GM18502 (cell line): ENCODE measurements around the gene GZF1.
A peak's percentile ranks its signal among the peaks of the same experiment; 100 is the strongest.

ENCODE experiments used
- ATAC-seq: cut with Tn5 transposase; IDR thresholded peaks from one replicate; pipeline ENCODE4 v1.9.1; 2021; ENCODE audit warnings: mild to moderate bottlenecking; ENCODE audit not compliant: unreplicated experiment, poor library complexity

GZF1 gene

GRCh38 chr20:23361476-23362391, at the start of gene GZF1:
TSS of gene GZF1 (plus strand) at chr20:23362182. CDS start at chr20:23364384, 2,202 bp downstream.
- peak; percentile 74 for ATAC-seq

DNA sequence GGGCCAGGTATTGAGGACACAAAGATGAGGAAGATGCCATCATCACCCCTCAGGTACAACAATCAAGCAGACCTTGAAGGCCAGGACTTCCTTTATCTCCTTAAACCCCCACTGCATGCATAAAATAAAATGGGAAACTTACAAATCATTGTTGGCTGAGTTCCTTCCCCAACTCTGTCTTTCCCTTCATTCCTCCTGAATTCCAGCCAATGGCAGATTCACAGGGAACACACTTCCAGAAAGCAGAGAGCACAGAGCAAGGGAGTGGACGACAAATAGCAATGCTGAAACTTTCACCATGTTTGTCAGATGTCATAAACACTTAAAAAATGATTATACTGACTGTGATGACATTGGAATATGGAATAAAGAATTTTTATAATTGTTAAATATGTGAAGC, 48.7 kb upstream of the GZF1 start:
- ATAC-seq, result no peak

DNA sequence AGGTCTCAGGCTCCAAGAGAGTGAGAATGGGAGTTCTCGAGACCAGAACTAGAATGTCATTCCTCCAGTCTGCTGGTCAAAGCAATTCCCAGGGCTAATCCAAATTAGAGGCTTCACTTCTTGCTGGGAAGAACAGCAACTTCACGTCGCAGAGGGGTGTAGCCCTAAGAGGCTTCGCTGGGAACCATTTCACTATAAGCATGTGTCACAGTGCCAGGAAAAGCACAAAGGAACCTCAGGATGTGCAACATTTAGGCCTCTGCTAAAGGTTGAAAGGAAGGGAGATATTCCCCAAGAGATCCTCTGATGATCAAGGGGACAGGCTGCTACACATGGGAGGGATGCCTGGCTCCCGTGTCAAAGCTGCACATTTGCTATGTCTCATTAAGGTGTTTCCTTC, 47.3 kb upstream of the GZF1 start:
- no peak for ATAC-seq

DNA sequence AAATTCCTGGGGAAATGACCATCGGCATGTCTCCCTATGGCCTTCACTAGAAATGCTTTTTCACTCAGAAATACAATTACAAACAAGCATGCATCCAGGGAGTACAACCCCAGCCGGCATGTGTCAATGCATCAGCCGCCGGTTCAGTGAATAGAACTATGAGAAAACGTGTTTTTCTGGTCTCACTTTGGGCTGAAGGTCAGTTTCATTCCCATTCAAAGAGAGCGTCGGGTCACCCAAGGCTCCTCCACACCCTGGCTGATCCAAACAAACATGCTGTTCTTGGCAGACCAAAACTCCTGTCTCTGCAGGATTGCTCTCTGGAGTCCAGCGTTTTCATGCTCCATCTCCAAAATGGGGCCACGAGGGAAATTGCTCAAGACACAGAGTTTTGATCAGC, 46.9 kb upstream of the GZF1 start:
- no peak for ATAC-seq

- no peak for ATAC-seq
Observed at GRCh38 chr20:23316626-23317025, 45.4 kb upstream of the GZF1 start.

DNA sequence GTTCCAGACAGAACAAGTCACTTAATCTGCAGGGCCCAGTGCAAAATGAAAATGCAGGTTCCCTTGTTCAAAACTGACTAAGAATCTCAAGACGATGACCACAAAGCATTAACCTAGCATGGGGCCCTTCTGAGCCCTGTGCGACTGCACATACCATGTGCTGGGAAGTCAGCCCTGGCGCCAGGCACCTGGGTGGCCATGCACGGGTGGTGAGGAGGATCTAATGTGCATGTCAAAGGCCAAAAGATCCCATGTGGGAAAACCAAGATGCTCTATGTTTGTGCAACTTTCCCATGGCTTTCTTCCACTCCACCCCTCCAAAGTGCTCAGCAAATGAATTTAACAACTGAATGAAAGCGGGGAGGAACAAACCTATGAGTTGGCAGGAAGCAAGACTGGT, 44.9 kb upstream of the GZF1 start:
- ATAC-seq, result no peak

DNA sequence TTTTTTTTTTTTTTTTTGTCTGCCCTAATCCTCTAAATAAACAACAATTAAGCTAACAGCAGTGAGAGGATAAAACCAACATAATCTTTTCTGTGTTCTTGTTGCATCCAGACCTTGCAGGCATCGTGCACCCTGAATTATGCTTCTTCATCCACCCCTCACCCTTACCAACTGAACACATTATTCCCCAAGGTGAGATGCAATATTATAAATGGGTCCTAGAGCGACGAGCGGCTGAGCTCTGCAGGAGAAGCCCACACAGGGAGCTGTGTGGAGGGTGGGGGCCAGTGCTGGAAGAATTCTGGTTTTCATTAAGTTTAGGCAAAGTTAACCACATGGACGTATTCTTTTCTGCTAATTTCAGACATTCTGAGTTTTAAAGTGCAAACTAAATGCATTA, 43.6 kb upstream of the GZF1 start:
- no peak for ATAC-seq

DNA sequence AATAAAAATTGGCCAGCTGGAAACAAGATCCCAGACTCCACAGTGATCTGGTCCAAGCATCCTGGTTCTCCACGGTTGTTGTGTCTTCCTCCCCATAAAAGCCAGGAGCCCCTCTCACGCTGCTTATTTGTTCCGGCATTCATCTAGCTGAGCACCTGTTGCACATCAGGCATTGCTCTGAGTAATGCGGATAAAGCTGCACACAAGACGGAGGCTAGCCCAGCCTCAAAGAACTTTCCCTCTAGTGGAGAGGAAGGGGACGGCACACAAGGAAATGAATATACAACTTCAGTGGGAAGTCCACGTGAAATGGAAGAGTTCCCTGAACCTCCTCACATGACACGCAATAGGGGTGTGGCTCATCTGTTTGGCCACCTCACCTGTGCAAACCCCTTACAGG, 41.7 kb upstream of the GZF1 start:
- ATAC-seq, result no peak

DNA sequence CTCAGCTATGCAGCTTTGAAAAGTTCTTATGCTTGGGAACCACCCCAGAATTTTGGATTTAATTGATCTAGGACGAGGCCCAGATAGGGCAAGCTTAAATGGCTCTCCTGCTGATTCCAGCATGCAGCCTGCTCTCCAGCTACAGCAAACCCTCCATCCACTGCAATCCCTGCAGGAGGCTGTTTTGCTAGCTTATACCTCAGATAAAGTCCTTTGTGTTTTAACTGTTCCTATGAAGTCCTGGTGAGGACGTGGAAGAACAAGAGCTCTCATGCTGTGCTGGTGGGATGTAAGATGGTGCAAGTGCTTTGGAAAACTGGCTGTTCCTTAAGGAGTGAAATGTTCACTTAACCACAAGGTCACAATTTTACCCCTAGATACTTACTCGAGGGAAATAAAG, 36.9 kb upstream of the GZF1 start:
- ATAC-seq, result no peak

DNA sequence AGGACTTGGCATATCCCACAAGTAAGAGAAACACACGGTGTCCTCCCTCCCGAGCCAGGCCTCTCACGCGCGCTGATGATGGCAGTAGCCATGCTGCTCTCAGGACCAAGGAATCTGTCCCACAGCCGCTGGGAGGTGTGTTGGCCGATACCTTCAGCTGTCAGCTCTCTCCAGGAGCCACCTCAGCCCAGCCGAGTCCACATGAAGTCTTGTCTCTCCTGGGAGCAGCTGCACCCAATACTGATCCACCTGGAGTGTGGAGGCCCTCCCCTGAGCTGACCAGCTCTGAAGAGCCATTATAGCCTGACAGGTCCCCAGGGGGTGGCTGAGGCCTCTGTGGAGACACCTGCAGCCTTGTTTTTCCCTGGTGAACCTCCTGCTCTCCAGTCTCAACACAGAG, 35.2 kb upstream of the GZF1 start:
- ATAC-seq, result no peak

DNA sequence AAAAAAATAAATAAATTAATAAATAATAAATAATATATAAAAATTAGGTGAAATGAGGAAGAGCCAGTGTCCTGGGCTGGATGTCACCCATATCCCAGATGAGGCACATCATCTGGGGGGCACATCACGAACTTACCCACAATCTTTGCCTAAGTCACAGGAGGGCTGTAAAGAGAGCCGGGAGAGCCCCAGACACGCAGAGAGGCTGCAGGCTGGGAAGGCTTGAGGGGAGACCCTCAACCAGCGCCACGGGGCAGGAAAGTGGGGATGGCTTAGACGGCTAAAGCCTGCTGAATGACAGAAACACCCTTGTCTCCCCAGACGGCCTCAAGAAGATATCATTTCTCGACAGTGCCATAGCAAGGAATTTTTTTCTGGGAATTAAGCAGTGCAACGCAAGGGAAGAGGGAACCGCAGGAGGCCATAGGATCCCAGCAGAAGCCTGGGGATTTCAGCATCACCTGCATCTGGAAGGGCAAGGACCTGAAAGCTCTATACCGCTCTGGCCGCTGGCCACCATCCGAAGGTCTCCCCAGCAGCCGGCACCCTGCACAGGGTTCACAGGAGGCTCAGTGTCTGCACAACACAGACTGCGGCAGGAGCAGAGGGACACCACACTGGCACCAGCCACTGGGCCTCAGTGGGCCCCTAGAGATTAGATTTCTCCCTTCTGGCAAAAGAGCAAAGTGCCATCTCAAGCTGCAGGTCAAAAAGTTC, 34.2 kb upstream of the GZF1 start:
- ATAC-seq, result no peak

DNA sequence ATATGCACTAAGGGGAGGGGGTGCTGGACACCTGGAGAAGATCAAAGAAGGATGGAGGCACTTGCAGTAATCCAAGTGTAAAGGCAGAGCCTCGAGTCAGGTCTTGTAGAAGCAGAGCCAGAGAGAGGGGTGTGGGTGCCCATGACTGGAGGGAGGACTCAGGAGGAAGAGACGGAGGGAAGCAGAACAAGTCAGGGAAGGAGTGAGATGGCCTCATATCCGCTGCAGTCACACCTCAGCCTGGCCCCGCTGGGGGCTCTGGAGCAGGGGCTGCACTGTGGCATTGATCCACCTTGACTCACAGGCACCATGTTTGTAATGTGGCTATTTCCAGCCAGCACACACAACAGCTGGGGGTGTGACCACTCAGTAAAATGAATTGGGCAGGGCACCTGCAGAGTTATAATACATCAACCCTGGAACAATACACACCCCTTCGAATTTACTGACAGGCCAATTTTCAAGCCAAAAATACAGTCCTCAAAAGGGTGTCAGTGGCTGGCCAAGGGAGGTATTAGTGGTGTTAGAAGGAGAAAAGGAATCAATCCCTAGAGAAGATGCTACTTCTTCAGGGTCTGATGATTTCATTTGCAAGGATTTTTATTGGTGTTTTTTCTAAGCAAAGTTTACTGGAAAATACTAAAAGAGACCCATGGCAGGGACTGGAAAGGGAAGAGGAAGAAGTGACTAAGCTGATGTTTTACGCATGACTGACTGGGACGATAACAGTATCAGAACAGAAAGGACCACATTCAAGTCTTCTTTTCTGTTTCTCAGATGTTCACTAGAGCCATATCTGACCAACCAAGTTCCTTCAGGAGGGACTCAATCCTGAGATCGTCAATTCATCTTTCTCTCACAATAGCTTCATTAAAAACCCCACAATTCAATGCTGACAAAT, 30.3 kb upstream of the GZF1 start:
- ATAC-seq, result no peak

GRCh38 chr20:23332467-23332866, 29.5 kb upstream of the GZF1 start:
- no peak for ATAC-seq

- no peak for ATAC-seq
Observed at GRCh38 chr20:23334111-23334510, 27.9 kb upstream of the GZF1 start.

DNA sequence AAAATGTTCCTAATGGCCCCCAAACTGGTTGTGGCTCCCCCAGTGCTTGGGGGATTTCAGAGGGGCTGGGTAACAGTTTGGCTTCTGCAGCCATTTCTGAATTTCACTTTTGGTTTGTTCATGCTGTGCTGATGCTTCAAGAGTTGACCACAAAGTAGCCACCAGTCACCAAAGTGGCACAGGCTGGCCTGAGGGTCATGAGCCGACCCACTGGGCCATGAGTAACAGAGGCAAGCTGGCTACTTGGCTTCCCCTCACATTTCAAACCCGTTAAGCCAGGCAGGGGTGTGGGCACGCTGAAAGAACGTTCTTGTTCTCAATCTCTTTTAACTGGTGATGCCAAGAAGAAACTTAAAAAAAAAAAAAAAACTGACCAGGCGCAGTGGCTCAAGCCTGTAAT, 26.5 kb upstream of the GZF1 start:
- ATAC-seq, result no peak

DNA sequence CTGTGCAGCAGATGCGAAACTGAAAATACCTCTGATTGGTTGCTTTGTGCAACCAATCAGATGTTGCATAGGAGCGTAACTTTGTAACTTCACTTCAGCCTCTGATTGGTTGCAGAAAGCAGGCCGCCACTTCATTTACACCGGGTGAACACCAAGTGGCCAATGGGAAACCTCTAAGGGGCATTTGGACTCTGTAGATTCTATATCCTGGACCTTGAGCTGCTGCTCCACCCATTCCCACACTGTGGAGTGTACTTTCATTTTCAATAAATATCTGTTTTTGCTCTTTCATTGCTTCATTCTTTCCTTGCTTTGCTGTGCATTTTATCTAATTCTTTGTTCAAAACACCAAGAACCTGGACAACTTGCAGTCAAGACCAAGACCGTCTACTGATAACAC, 25.5 kb upstream of the GZF1 start:
- no peak for ATAC-seq

GRCh38 chr20:23337312-23337711, 24.7 kb upstream of the GZF1 start:
- no peak for ATAC-seq

- no peak for ATAC-seq
Observed at GRCh38 chr20:23339986-23340385, 22.0 kb upstream of the GZF1 start.

GRCh38 chr20:23340524-23340923, 21.5 kb upstream of the GZF1 start:
- peak; percentile 45 for ATAC-seq

- peak; percentile 90 for ATAC-seq
Observed at GRCh38 chr20:23341073-23341472, 20.9 kb upstream of the GZF1 start.

GRCh38 chr20:23343590-23343989, 18.4 kb upstream of the GZF1 start:
- no peak for ATAC-seq
